Hair follicular keratinocyte (primary cell): ENCODE measurements around the gene TRIM38. TPM values are rescaled to one million over a fixed set of nuclear protein-coding genes. Genes with fewer than 3 reads are reported as not detected.

ENCODE experiments used
- total RNA-seq: library from RNA; depleted of rRNA; stranded (reverse); fragments of >200 nt; gene quantifications from 2 replicates; pipeline ENCODE4 v1.2.3, GENCODE V29; 2015

TRIM38 gene, protein sequence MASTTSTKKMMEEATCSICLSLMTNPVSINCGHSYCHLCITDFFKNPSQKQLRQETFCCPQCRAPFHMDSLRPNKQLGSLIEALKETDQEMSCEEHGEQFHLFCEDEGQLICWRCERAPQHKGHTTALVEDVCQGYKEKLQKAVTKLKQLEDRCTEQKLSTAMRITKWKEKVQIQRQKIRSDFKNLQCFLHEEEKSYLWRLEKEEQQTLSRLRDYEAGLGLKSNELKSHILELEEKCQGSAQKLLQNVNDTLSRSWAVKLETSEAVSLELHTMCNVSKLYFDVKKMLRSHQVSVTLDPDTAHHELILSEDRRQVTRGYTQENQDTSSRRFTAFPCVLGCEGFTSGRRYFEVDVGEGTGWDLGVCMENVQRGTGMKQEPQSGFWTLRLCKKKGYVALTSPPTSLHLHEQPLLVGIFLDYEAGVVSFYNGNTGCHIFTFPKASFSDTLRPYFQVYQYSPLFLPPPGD
- total RNA-seq: 2.5 and 3.0 TPM in 2 replicates

DNA sequence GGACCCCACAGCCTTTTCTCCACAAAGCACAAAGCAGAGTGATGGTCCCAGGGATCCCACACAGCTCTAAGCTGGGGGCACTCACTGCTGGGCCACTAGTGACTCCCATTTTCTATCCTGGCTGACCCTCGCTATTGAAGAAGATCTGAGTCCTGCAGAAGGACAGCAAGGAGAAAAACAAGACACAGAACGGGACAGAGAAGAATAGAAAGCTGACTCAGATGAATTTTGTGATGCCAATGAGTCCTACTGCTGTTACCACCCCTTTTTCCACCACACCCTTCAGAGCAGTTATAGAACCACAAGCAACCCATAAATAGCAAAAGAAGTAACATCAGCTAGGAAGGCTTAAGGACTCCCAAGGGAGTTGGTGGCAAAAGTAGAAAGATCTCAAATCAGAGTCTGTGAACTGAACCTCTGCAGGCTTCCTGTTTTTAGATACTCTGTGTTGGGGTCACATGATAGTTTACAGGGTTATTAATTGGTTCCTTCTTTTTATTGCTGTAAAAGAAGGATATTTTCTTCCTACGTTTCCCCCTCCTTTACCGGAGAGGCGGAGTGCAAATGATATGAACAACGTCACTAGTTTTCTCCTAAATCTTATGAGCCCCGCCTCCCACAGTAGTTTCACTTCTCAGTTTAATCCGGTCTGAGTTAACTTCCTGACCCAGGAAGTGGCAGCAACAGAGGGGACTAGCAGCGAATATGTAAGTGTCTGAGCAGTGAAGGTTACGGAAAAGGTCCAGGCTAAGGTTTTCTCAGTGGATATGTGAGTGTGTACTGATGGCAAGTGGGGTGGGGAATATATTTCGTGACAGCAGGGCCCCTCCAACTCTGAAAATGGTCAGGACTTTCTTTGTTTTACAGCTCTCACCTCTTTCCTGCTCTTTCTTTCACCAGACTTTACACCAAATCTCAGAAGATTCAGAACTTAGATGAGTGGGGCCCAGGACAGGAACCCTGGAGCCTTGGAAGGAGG lies at the start of gene TRIM38:
TSS of gene TRIM38 (plus strand) at position 654 of the 979 bp plus-strand sequence. CDS start 3,721 bp downstream, outside the sequence.

DNA sequence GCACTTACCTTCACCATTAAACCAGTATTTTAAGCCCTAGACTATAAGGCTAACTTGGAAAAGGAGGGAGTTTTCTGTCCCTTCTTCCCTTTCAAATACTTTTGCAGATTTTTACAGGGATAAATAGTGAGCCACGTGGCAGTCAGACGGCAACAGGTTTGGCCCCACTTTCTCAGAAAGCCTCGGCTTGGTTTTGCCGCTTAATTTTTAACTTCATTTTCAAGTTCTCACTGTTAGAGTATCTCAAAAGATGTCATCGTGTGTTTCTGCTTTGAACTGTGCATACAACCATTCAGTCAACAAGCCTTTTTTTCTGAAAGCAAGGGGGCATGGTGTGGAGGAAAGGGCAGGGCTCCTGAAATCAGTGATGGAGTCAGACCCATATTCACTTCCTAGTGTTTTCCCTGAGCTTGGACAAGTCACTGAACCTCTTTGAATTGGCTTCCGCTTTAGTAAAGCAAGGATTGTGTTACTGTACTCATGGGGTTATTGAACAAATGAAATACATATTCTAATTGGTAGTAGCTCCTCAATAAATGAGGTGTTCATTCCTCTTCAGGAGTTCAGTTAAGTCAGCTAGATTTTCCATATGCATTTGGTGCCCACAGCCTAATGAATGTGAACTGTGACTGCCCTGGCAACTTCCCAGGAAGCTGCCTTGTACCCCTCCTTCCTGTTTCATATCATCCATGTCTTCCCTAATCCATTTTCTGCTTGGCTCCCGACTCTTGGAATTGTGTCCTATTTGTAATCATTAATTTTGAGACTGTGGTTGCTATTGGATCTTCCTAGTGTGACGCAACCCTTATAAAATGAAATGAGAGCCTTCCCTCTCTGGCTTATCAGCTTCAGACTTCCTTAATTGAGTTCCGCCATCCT lies 31.8 kb upstream of the TRIM38 start, which contains the start of gene SLC17A2:
TSS of gene SLC17A2 (minus strand) at position 160 of the 879 bp plus-strand sequence. CDS start 4,895 bp downstream, outside the sequence.

Other genes starting within 250 kb of the TRIM38 start
- not detected in 2 replicates for gene SLC17A4, start 208.1 kb upstream of the TRIM38 start, total RNA-seq
- not detected in 2 replicates for gene SLC17A1, start 130.8 kb upstream of the TRIM38 start, total RNA-seq
- not detected in 2 replicates for gene SLC17A3, start 88.6 kb upstream of the TRIM38 start, total RNA-seq
- not detected in 2 replicates for gene SLC17A2, start 32.1 kb upstream of the TRIM38 start, total RNA-seq
- gene HFE, start 124.6 kb downstream of the TRIM38 start, total RNA-seq: 9.2 and 14.1 TPM in 2 replicates